ENCODE results near the gene ZNF383. TPM values are rescaled to one million over a fixed set of nuclear protein-coding genes. Genes with fewer than 3 reads are reported as not detected.
"Not testable (repeated sequence)": the region's sequence is repeated elsewhere in the genome, so short reads cannot be mapped to it uniquely, and the experiment has no call there.

The ZNF383 gene
- total and polyA plus RNA-seq, 2 donors (not counting 1 experiment from before 2014, with no cell fraction given), result 7.9 to 42.2 TPM

DNA sequence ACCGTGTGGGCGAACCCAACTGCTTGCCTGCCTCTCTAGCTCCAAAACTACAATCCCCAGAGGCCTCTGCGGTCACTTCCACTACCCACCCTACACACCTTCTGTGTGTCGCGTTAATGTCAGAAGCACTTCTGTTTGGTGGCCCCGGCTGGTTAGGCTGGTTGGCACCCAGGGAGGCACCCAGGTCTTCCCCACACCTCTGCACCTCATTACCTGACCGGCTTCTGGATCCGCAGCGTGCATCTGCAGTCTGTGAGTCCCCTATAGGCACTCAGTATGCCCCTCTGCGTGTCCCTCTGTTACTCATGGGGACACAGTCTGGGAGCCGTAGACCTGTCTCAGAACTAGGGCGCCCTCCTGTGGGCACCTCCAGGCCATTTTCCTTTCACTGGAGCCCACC, 49.0 kb downstream of the ZNF383 start:
- CTCF ChIA-PET, result not testable (repeated sequence)

DNA sequence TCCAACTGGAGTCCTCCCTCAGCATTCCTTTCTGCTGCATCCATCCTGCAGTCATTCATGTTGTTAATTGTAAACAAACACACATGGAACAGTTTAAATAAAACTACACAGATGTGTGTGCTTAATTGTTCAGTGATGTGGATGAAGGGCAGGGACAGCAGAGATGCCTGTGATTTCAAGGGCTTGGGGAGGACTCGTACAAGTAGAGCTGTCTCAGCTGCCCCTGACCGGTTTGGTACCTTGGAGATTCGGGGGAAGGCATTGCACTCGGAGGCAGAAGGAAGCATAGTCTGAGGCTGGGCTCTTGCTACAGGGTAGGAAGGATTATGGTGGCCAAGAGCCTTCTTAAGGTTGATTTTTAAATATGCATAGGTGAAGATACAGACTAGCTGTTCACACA, 49.7 kb downstream of the ZNF383 start:
- H3K4me2 ChIP-seq (replicated peaks; ENCODE audit: low read depth, low read length, poor library complexity, severe bottlenecking); H3K27me3 Mint-ChIP-seq; H3K36me3 ChIP-seq (replicated peaks in 1 of 2; ENCODE audit: control extremely low read depth in 1 of 2, control insufficient read depth in 1 of 2, extremely low read depth in 1 of 2, insufficient read depth in 2 of 2, low read length in 1 of 2); H2AFZ ChIP-seq (ENCODE audit: insufficient read depth, low read depth, low read length, poor library complexity, severe bottlenecking); DNase-seq; intact Hi-C loops (cut with micrococcal nuclease); ATAC-seq (ENCODE audit: low read depth); H3K79me2 ChIP-seq (ENCODE audit: control insufficient read depth, insufficient read depth, low read length); H3K27me3 ChIP-seq (replicated peaks in 1 of 4; ENCODE audit: control extremely low read depth in 1 of 4, control insufficient read depth in 3 of 4, insufficient read depth in 4 of 4, low read length in 3 of 4); H3K27ac Mint-ChIP-seq; POLR2A ChIA-PET; H4K20me1 ChIP-seq (ENCODE audit: control insufficient read depth, insufficient read depth, low read length, poor library complexity, severe bottlenecking); H3K9ac ChIP-seq (ENCODE audit: low read length); H3K9me3 Mint-ChIP-seq (ENCODE audit: insufficient read depth); H3K27ac ChIP-seq (ENCODE audit: low read length in 2 of 2); CTCF ChIA-PET; H3K4me1 ChIP-seq (ENCODE audit: control insufficient read depth in 2 of 2, insufficient read depth in 2 of 2, low read length in 2 of 2); H3K4me1 Mint-ChIP-seq; H3K4me3 Mint-ChIP-seq; H3K4me3 ChIP-seq (ENCODE audit: control extremely low read depth in 1 of 5, extremely low read depth in 1 of 5, insufficient read depth in 1 of 5, low read depth in 2 of 5, low read length in 4 of 5): not testable (repeated sequence)
- 96% methylated on average over 4 of the region's 4 CpGs for WGBS (ENCODE audit: insufficient coverage)
- H3K9me3 ChIP-seq (ENCODE audit: control extremely low read depth in 1 of 3, control insufficient read depth in 2 of 3, insufficient read depth in 1 of 3, low read length in 2 of 3), result peaks cover 0 to 11% (median 0%) of the 10 kb centered on the region in 3 donors

More for the DNA sequence above, 49.0 kb downstream of the ZNF383 start:
- H3K27ac ChIP-seq (ENCODE audit: low read length in 2 of 2); H3K27me3 ChIP-seq (replicated peaks in 1 of 4; ENCODE audit: control extremely low read depth in 1 of 4, control insufficient read depth in 3 of 4, insufficient read depth in 4 of 4, low read length in 3 of 4); ATAC-seq (ENCODE audit: low read depth); intact Hi-C loops (cut with micrococcal nuclease); H4K20me1 ChIP-seq (ENCODE audit: control insufficient read depth, insufficient read depth, low read length, poor library complexity, severe bottlenecking); H3K27me3 Mint-ChIP-seq; DNase-seq; H3K4me3 Mint-ChIP-seq; H3K9ac ChIP-seq (ENCODE audit: low read length); H3K27ac Mint-ChIP-seq; H3K4me2 ChIP-seq (replicated peaks; ENCODE audit: low read depth, low read length, poor library complexity, severe bottlenecking); H3K4me1 Mint-ChIP-seq; H3K9me3 Mint-ChIP-seq (ENCODE audit: insufficient read depth); H2AFZ ChIP-seq (ENCODE audit: insufficient read depth, low read depth, low read length, poor library complexity, severe bottlenecking); H3K79me2 ChIP-seq (ENCODE audit: control insufficient read depth, insufficient read depth, low read length); H3K36me3 ChIP-seq (replicated peaks in 1 of 2; ENCODE audit: control extremely low read depth in 1 of 2, control insufficient read depth in 1 of 2, extremely low read depth in 1 of 2, insufficient read depth in 2 of 2, low read length in 1 of 2); POLR2A ChIA-PET; H3K4me1 ChIP-seq (ENCODE audit: control insufficient read depth in 2 of 2, insufficient read depth in 2 of 2, low read length in 2 of 2); H3K4me3 ChIP-seq (ENCODE audit: control extremely low read depth in 1 of 5, extremely low read depth in 1 of 5, insufficient read depth in 1 of 5, low read depth in 2 of 5, low read length in 4 of 5): not testable (repeated sequence)
- H3K9me3 ChIP-seq (ENCODE audit: control extremely low read depth in 1 of 3, control insufficient read depth in 2 of 3, insufficient read depth in 1 of 3, low read length in 2 of 3), result peaks cover 0 to 11% (median 0%) of the 10 kb centered on the region in 3 donors
- 94% methylated on average over 5 of the region's 12 CpGs for WGBS (ENCODE audit: insufficient coverage)

DNA sequence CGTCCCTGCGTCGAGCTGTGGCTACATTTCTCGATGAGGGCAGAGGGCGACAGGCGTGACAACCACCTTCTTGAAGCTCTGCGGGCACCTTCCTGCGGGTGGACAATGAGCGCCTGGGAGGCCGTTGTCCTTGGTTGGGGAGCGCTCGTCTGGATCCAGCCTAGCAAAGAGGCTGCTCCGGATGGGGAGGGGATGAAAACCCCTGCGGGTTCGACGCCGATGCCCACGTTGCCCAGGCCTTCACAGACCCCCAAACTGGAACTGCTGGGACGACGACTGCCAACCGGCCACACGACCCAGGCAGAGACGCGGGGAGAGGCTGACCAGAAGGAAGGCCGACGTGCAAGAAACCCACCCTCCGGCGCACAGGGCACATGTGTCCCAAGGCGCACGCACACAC, 62.6 kb downstream of the ZNF383 start:
- DNase-seq; H3K27me3 ChIP-seq (replicated peaks in 1 of 4; ENCODE audit: control extremely low read depth in 1 of 4, control insufficient read depth in 3 of 4, insufficient read depth in 4 of 4, low read length in 3 of 4); H4K20me1 ChIP-seq (ENCODE audit: control insufficient read depth, insufficient read depth, low read length, poor library complexity, severe bottlenecking); H3K4me3 ChIP-seq (ENCODE audit: control extremely low read depth in 1 of 5, extremely low read depth in 1 of 5, insufficient read depth in 1 of 5, low read depth in 2 of 5, low read length in 4 of 5); H3K4me1 ChIP-seq (ENCODE audit: control insufficient read depth in 2 of 2, insufficient read depth in 2 of 2, low read length in 2 of 2); H3K9me3 ChIP-seq (ENCODE audit: control extremely low read depth in 1 of 3, control insufficient read depth in 2 of 3, insufficient read depth in 1 of 3, low read length in 2 of 3); intact Hi-C loops (cut with micrococcal nuclease); H3K79me2 ChIP-seq (ENCODE audit: control insufficient read depth, insufficient read depth, low read length); H3K4me2 ChIP-seq (replicated peaks; ENCODE audit: low read depth, low read length, poor library complexity, severe bottlenecking); POLR2A ChIA-PET; ATAC-seq (ENCODE audit: low read depth); H2AFZ ChIP-seq (ENCODE audit: insufficient read depth, low read depth, low read length, poor library complexity, severe bottlenecking); H3K27me3 Mint-ChIP-seq; H3K4me3 Mint-ChIP-seq; H3K9me3 Mint-ChIP-seq (ENCODE audit: insufficient read depth); H3K27ac Mint-ChIP-seq; H3K4me1 Mint-ChIP-seq; H3K27ac ChIP-seq (ENCODE audit: low read length in 2 of 2); H3K9ac ChIP-seq (ENCODE audit: low read length); H3K36me3 ChIP-seq (replicated peaks in 1 of 2; ENCODE audit: control extremely low read depth in 1 of 2, control insufficient read depth in 1 of 2, extremely low read depth in 1 of 2, insufficient read depth in 2 of 2, low read length in 1 of 2); CTCF ChIA-PET: not testable (repeated sequence)
- 100% methylated on average over 4 of the region's 30 CpGs for WGBS (ENCODE audit: insufficient coverage)

DNA sequence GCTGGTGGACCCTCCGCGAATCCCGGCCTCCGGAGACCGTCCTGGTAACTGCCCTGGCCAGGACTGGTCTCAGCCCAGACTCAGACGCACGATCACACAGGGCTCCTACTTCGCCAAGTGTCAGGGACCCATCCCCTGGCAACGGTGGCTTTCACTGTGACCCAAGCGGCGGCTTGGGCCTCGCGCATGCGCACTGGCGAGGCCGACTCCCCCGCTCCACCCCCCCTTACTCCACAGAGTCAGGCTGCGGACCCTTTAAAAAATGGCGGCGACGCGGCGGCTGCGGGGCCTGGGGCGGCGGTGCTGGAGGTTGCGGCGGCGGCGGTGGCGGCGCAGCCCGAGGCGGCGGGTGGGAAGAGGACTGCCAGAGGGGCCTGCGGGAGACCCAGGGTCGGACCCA, 66.0 kb downstream of the ZNF383 start:
- H3K9me3 ChIP-seq (ENCODE audit: control extremely low read depth in 1 of 3, control insufficient read depth in 2 of 3, insufficient read depth in 1 of 3, low read length in 2 of 3); H3K79me2 ChIP-seq (ENCODE audit: control insufficient read depth, insufficient read depth, low read length); intact Hi-C loops (cut with micrococcal nuclease); H2AFZ ChIP-seq (ENCODE audit: insufficient read depth, low read depth, low read length, poor library complexity, severe bottlenecking); CTCF ChIA-PET; H3K4me3 Mint-ChIP-seq; H3K27ac ChIP-seq (ENCODE audit: low read length in 2 of 2); H3K9me3 Mint-ChIP-seq (ENCODE audit: insufficient read depth); ATAC-seq (ENCODE audit: low read depth); H3K4me2 ChIP-seq (replicated peaks; ENCODE audit: low read depth, low read length, poor library complexity, severe bottlenecking); POLR2A ChIA-PET; DNase-seq; H3K4me1 ChIP-seq (ENCODE audit: control insufficient read depth in 2 of 2, insufficient read depth in 2 of 2, low read length in 2 of 2); H3K36me3 ChIP-seq (replicated peaks in 1 of 2; ENCODE audit: control extremely low read depth in 1 of 2, control insufficient read depth in 1 of 2, extremely low read depth in 1 of 2, insufficient read depth in 2 of 2, low read length in 1 of 2); H3K9ac ChIP-seq (ENCODE audit: low read length); H3K4me3 ChIP-seq (ENCODE audit: control extremely low read depth in 1 of 5, extremely low read depth in 1 of 5, insufficient read depth in 1 of 5, low read depth in 2 of 5, low read length in 4 of 5); H3K4me1 Mint-ChIP-seq; H3K27me3 Mint-ChIP-seq; H3K27ac Mint-ChIP-seq; H3K27me3 ChIP-seq (replicated peaks in 1 of 4; ENCODE audit: control extremely low read depth in 1 of 4, control insufficient read depth in 3 of 4, insufficient read depth in 4 of 4, low read length in 3 of 4); H4K20me1 ChIP-seq (ENCODE audit: control insufficient read depth, insufficient read depth, low read length, poor library complexity, severe bottlenecking): not testable (repeated sequence)
- no CpG with 5 or more reads among the region's 37 CpGs for WGBS (ENCODE audit: insufficient coverage)

Measured in B cell (primary cell).